GM21526 (cell line): ENCODE data around the gene COL17A1.
A peak's percentile ranks its signal among the peaks of the same experiment; 100 is the strongest.

Experiments used
- ATAC-seq: cut with Tn5 transposase; IDR thresholded peaks from one replicate; pipeline ENCODE4 v1.9.1; 2021; ENCODE audit warnings: moderate library complexity; ENCODE audit not compliant: unreplicated experiment, low FRiP score

Gene COL17A1

GRCh38 chr10:104085801-104086400 lies at the start of gene COL17A1:
Gene COL17A1 (minus strand): TSS chr10:104085880. CDS start chr10:104080673, 5,207 bp downstream.
- no peak for ATAC-seq

- no peak for ATAC-seq
These were observed 44.4 kb upstream of the COL17A1 start for GRCh38 chr10:104130041-104130440.

- no peak for ATAC-seq
These were observed 42.5 kb upstream of the COL17A1 start for GRCh38 chr10:104128214-104128613.

- ATAC-seq: no peak
These were observed 41.7 kb upstream of the COL17A1 start for GRCh38 chr10:104127411-104127810.

GRCh38 chr10:104123397-104123796 lies 37.7 kb upstream of the COL17A1 start:
- ATAC-seq: no peak

- ATAC-seq: peak; percentile 4
These were observed 36.8 kb upstream of the COL17A1 start for GRCh38 chr10:104122225-104123107.

- ATAC-seq: peak; percentile 90
These were observed 36.0 kb upstream of the COL17A1 start, which contains the start of gene SFR1 for GRCh38 chr10:104121485-104122224. Gene SFR1 (plus strand): TSS chr10:104122171. CDS start chr10:104122184, 13 bp downstream.

- peak; percentile 32 for ATAC-seq
These were observed 35.3 kb upstream of the COL17A1 start for GRCh38 chr10:104120903-104121484.

GRCh38 chr10:104120512-104120902 lies 34.8 kb upstream of the COL17A1 start:
- ATAC-seq: no peak

- ATAC-seq: no peak
These were observed 34.3 kb upstream of the COL17A1 start for GRCh38 chr10:104119996-104120395.

GRCh38 chr10:104117839-104118323 lies 32.2 kb upstream of the COL17A1 start:
- ATAC-seq: no peak

GRCh38 chr10:104113376-104113956 lies 27.8 kb upstream of the COL17A1 start:
- ATAC-seq: no peak

- ATAC-seq: no peak
These were observed 24.4 kb upstream of the COL17A1 start for GRCh38 chr10:104109908-104110662.

GRCh38 chr10:104104926-104105325 lies 19.2 kb upstream of the COL17A1 start:
- no peak for ATAC-seq

- ATAC-seq: no peak
These were observed 18.7 kb upstream of the COL17A1 start for GRCh38 chr10:104104418-104104817.

GRCh38 chr10:104103956-104104355 lies 18.3 kb upstream of the COL17A1 start:
- no peak for ATAC-seq

GRCh38 chr10:104101902-104102301 lies 16.2 kb upstream of the COL17A1 start:
- ATAC-seq: no peak

- ATAC-seq: no peak
These were observed 15.1 kb upstream of the COL17A1 start for GRCh38 chr10:104100795-104101194.

GRCh38 chr10:104099941-104100340 lies 14.3 kb upstream of the COL17A1 start:
- ATAC-seq: no peak
